Caki2 (cell line): ENCODE data around the gene KCNK10. TPM values are rescaled to one million over a fixed set of nuclear protein-coding genes. Genes with fewer than 3 reads are reported as not detected.
"Not testable (repeated sequence)": the region's sequence is repeated elsewhere in the genome, so short reads cannot be mapped to it uniquely, and the experiment has no call there.

Source experiments
- DNase-seq: peaks from one replicate; pipeline ENCODE4 v3.0.0-alpha.2; 2015; ENCODE audit warnings: low read depth
- in situ Hi-C: cut with HindIII; loops from 2 replicates; pipeline ENCODE4 v1.10.0; 2016; ENCODE audit warnings: low sequenced_read_pairs, low pct_unique_long_range_greater_than_20kb, mixed read lengths
- total RNA-seq: library from RNA; depleted of rRNA; stranded (reverse); fragments of >200 nt; shearing (Covaris generic); gene quantifications from 2 replicates; pipeline ENCODE4 v1.2.3, GENCODE V29; 2014; ENCODE audit warnings: low replicate concordance

Gene KCNK10
- total RNA-seq, 1 experiment from 2014 or later, result not detected

DNA sequence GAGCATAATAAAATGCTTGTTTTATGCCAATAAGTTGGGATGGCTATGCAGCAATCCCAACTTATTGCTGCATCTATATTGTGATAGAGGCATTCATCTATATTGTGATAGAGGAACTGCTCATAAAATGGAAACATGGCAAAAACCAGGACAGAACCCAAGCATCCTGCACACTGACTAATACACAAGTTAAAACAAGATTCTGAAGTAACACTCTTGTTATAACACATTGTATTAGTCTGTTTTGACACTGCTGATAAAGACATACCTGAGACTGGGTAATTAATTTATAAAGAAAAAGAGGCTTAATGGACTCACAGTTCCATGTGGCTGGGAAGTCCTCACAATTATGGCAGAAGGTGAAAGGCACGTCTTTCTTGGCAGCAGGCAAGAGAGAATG lies 36.8 kb downstream of the KCNK10 start:
- in situ Hi-C loops, result no loop called here
- no peak for DNase-seq

- in situ Hi-C loops, result no loop called here
- DNase-seq, result no peak
These were observed 41.6 kb downstream of the KCNK10 start for GRCh38 chr14:88281447-88281846.

- in situ Hi-C loops, result no loop called here
- no peak for DNase-seq
These were observed 46.0 kb downstream of the KCNK10 start for GRCh38 chr14:88276923-88277596.

- DNase-seq, result no peak
- in situ Hi-C loops, result no loop called here
These were observed 50.4 kb downstream of the KCNK10 start for GRCh38 chr14:88272390-88273269.

GRCh38 chr14:88271205-88271604 lies 51.9 kb downstream of the KCNK10 start:
- DNase-seq, result no peak
- in situ Hi-C loops, result no loop called here

DNA sequence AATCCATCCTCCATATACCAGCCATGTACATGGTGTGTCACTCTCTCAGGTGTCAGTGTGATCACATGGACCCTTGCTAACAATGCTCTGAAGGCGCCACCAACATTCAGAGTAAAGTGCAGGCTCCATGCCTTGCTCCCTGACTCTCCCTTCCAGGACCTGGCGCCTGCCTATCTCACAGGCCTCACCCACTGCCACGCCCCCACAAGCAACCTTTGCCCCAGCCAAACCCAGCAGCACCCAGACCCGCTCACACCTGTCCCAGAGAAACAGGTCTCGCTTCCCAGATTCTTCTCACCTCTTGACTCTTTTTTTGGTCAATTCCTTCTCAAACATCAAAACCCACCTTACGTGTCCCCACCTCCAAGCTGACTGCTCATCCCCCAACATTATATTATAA lies 52.3 kb downstream of the KCNK10 start:
- in situ Hi-C loops, result no loop called here
- no peak for DNase-seq

GRCh38 chr14:88269806-88270420 lies 53.2 kb downstream of the KCNK10 start:
- DNase-seq, result no peak
- in situ Hi-C loops, result no loop called here

GRCh38 chr14:88266474-88266873 lies 56.6 kb downstream of the KCNK10 start:
- in situ Hi-C loops, result no loop called here
- DNase-seq, result no peak

GRCh38 chr14:88264116-88264515 lies 59.0 kb downstream of the KCNK10 start:
- in situ Hi-C loops, result no loop called here
- no peak for DNase-seq

GRCh38 chr14:88261302-88261701 lies 61.8 kb downstream of the KCNK10 start:
- DNase-seq, in situ Hi-C loops: not testable (repeated sequence)

- no peak for DNase-seq
- in situ Hi-C loops, result no loop called here
These were observed 65.0 kb downstream of the KCNK10 start for GRCh38 chr14:88258021-88258420.

DNA sequence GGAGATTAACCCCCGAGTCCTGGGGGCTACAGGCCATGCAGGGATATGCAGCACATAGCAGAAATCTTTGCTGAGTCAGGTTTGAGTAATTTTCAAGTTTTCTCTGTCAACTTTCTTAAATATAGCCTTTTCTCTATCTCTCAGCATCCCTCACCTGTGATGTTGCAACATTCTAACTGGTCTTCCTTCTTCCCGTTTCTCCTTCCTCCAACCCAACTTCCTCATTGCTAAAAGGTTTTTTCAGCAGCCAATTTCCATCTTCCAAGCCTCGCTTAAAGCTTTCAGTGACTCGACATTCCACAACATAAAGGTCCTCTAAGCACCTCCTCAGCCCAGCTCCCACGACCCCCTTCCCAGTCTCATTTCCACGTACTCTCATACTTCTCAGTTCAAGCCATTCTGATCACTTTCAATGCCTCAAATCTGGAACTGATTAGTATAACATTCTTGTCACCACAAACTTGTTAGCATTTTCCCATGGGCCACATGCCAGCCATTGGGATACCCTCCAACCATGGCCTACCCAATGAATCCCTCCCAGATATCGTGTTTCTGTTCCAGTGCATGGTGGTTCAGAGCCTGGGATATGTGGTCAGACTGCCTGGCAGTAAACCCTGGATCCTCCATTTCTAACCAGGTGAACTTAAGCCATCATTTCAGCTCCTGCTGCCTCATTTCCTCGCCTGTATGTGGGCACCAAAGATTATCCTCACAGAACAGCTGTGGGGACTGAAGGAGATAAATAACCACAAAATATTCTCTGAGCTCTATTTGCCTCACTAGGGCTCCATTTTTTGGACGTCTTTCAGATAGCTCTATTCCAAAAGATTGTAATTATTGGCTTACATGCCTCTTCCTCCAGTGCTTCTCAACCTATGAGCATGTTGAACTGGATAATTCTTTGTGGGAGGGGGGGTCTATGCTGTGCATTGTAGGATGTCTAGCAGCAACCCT lies 65.8 kb downstream of the KCNK10 start:
- DNase-seq, result no peak
- in situ Hi-C loops, result no loop called here

- in situ Hi-C loops, result no loop called here
- no peak for DNase-seq
These were observed 67.3 kb downstream of the KCNK10 start for GRCh38 chr14:88255798-88256197.

- in situ Hi-C loops, result no loop called here
- no peak for DNase-seq
These were observed 67.9 kb downstream of the KCNK10 start for GRCh38 chr14:88255196-88255595.

DNA sequence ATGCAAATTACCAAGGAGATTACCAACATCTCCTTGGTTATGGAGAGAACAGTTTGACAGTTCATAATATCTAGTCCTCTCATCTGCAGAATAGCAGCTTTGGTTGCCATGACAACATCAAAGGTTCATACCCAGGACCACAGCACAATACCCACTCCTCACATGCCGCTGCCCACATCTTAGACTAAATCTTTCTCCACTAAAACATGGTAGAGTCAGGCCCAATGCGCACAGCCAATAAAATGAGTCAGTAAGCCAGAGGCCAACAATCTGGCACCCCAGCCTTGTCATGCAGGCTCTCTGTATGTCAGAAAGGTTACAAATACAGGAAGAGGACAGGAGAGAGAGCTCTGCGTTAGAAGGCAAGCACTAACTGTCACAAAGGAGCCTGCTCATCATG lies 70.6 kb downstream of the KCNK10 start:
- no peak for DNase-seq
- in situ Hi-C loops, result no loop called here

DNA sequence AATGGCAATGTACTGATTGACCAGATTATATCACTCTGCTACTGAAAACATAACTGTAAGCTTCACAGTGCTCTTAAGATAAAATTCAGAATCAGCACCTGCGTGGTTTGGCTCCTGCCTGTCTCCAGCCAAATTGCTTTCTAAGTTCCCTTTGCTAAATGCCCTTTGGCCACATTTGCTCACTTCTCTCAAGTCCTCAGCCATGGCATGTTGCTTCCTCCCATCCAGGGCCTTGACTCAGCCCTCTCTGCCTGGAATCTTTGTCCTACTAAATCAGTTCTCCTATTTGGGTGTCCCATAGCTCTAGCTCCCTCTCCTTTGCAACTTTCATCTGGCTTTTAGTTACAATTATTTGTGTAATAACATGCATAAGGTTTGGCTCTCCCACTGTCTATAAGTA lies 71.4 kb downstream of the KCNK10 start:
- in situ Hi-C loops, result no loop called here
- no peak for DNase-seq

- DNase-seq, result no peak
- in situ Hi-C loops, result no loop called here
These were observed 73.8 kb downstream of the KCNK10 start for GRCh38 chr14:88249266-88249665.

GRCh38 chr14:88248606-88249005 lies 74.5 kb downstream of the KCNK10 start:
- peak; percentile 5 for DNase-seq
- in situ Hi-C loops, result no loop called here
